ENCODE measurements around the gene CD244. TPM values are rescaled to one million over a fixed set of nuclear protein-coding genes. Genes with fewer than 3 reads are reported as not detected.
"Not testable (repeated sequence)": the region's sequence is repeated elsewhere in the genome, so short reads cannot be mapped to it uniquely, and the experiment has no call there.

The CD244 gene
- total RNA-seq, 2 donors from 2014 or later: 0.73 to 1.4 TPM

DNA sequence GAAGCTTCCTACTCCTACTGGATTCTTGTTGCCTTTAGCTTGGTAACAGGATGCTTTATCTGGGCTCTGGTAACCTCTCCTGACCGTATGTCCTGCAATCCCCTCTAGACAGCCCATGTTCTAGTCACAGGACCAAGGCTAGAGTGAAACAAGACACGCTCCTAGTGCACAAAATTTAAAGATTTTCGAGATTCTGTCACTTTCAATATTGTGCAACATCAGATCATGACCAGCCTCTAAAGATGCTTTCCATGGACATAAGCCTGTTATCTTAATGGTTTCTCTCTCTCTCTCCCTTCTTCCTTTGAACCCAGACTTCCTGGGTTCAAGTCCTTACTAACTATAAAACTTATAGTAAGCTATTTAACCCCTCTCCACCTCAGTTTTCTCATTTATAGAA, 68.3 kb downstream of the CD244 start:
- H3K4me3 Mint-ChIP-seq: peak overlapping the region; percentile 82
- peaks cover 43% of the 10 kb centered on the region for H3K4me1 Mint-ChIP-seq
- peak overlapping the region; percentile 98 for H3K27ac Mint-ChIP-seq
- ATAC-seq (no peak), DNase-seq (no peak)
- H3K36me3 Mint-ChIP-seq (ENCODE audit: low read depth): peaks cover 4% of the 10 kb centered on the region
- H3K27me3 Mint-ChIP-seq: no peaks in the 10 kb centered on the region
- no peaks in the 10 kb centered on the region for H3K9me3 ChIP-seq (ENCODE audit: control insufficient read depth, low read length, poor library complexity, severe bottlenecking)

GRCh38 chr1:160789702-160790611, 72.7 kb downstream of the CD244 start:
- DNase-seq: no peak
- Mint-ChIP-seq H3K4me1 (peaks cover 16% of the 10 kb centered on the region), H3K36me3 (ENCODE audit: low read depth) (no peaks in the 10 kb centered on the region), H3K27me3 (no peaks in the 10 kb centered on the region), H3K27ac (peak overlapping the region; percentile 10), H3K4me3 (no peak overlapping the region)
- no peaks in the 10 kb centered on the region for H3K9me3 ChIP-seq (ENCODE audit: control insufficient read depth, low read length, poor library complexity, severe bottlenecking)
- peak; percentile 83 for ATAC-seq

- no peak overlapping the region for H3K27ac Mint-ChIP-seq
- DNase-seq: no peak
- no peaks in the 10 kb centered on the region for H3K9me3 ChIP-seq (ENCODE audit: control insufficient read depth, low read length, poor library complexity, severe bottlenecking)
- H3K36me3 Mint-ChIP-seq (ENCODE audit: low read depth): no peaks in the 10 kb centered on the region
- H3K4me1 Mint-ChIP-seq: peaks cover 9% of the 10 kb centered on the region
- H3K4me3 Mint-ChIP-seq: no peak overlapping the region
- H3K27me3 Mint-ChIP-seq: no peaks in the 10 kb centered on the region
- ATAC-seq: no peak
Measured at GRCh38 chr1:160789051-160789701, 73.5 kb downstream of the CD244 start.

GRCh38 chr1:160782988-160783765, 79.5 kb downstream of the CD244 start:
- peaks cover 13% of the 10 kb centered on the region for H3K4me1 Mint-ChIP-seq
- not testable (repeated sequence) for H3K27me3 Mint-ChIP-seq; H3K36me3 Mint-ChIP-seq (ENCODE audit: low read depth); H3K9me3 ChIP-seq (ENCODE audit: control insufficient read depth, low read length, poor library complexity, severe bottlenecking); DNase-seq; ATAC-seq
- peak overlapping the region; percentile 21 for H3K4me3 Mint-ChIP-seq
- H3K27ac Mint-ChIP-seq: peak overlapping the region; percentile 87

GRCh38 chr1:160781914-160782689, 80.6 kb downstream of the CD244 start:
- no peak for DNase-seq
- Mint-ChIP-seq H3K27ac (peak overlapping the region; percentile 87), H3K4me1 (peaks cover 18% of the 10 kb centered on the region), H3K4me3 (peak overlapping the region; percentile 81), H3K36me3 (ENCODE audit: low read depth) (no peaks in the 10 kb centered on the region), H3K27me3 (no peaks in the 10 kb centered on the region)
- ATAC-seq: peak; percentile 81
- H3K9me3 ChIP-seq (ENCODE audit: control insufficient read depth, low read length, poor library complexity, severe bottlenecking): no peaks in the 10 kb centered on the region

DNA sequence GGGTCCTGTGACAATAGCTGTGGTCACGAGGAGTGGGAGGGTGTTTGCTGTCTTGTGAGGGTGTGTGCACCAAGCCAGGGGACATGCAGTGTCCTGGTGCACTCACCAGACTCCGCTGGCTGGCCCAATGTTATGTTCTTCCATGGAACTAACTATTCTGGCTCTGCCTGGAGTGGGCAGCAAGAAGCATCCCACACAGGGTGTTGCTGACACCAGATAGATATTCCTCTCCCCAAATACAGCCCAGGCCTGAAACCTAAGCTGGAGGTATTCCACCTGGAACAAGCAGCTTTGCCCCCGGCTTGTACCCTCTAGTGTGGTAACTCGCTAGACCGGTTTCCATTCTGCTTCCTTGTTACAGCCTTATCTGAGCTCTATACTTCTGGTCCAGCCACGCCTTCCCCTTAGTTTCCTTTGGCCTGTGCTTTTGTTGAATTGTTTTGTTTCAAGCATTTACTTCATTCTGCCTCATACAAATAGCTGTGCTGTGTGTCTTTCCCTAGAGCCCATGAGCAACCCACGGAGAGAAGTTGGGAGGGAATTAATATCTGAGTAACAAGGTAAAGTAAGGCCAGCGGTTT, 81.4 kb downstream of the CD244 start:
- H3K4me1 Mint-ChIP-seq: peaks cover 18% of the 10 kb centered on the region
- H3K9me3 ChIP-seq (ENCODE audit: control insufficient read depth, low read length, poor library complexity, severe bottlenecking): no peaks in the 10 kb centered on the region
- H3K27me3 Mint-ChIP-seq: no peaks in the 10 kb centered on the region
- no peaks in the 10 kb centered on the region for H3K36me3 Mint-ChIP-seq (ENCODE audit: low read depth)
- ATAC-seq (no peak), DNase-seq (no peak)
- H3K27ac Mint-ChIP-seq: peak overlapping the region; percentile 87
- H3K4me3 Mint-ChIP-seq: peak overlapping the region; percentile 81

GRCh38 chr1:160780398-160780755, 82.3 kb downstream of the CD244 start:
- Mint-ChIP-seq H3K27ac (no peak overlapping the region), H3K4me3 (no peak overlapping the region), H3K4me1 (peaks cover 18% of the 10 kb centered on the region), H3K36me3 (ENCODE audit: low read depth) (no peaks in the 10 kb centered on the region), H3K27me3 (no peaks in the 10 kb centered on the region)
- H3K9me3 ChIP-seq (ENCODE audit: control insufficient read depth, low read length, poor library complexity, severe bottlenecking): no peaks in the 10 kb centered on the region
- no peak for ATAC-seq
- no peak for DNase-seq

Other genes starting within 250 kb of the CD244 start
- 10 to 100 TPM; 67.8 to 70.6 TPM for gene SLAMF1, start 215.8 kb downstream of the CD244 start, total RNA-seq
- 100 to 1,000 TPM; 386 to 387 TPM for gene CD48, start 151.1 kb downstream of the CD244 start, total RNA-seq
- gene SLAMF7, start 123.6 kb downstream of the CD244 start, total RNA-seq: 1 to 10 TPM; 3.1 to 3.9 TPM
- gene LY9, start 66.7 kb downstream of the CD244 start, total RNA-seq: 100 to 1,000 TPM in 1 of 2 donors, 10 to 100 TPM in 1; 96.6 to 124 TPM
- not detected for gene ITLN1, start 22.3 kb upstream of the CD244 start, total RNA-seq
- not detected for gene ITLN2, start 91.9 kb upstream of the CD244 start, total RNA-seq
- 10 to 100 TPM; 13.5 to 23.6 TPM for gene F11R, start 158.3 kb upstream of the CD244 start, total RNA-seq
- 10 to 100 TPM; 45.5 to 45.7 TPM for gene TSTD1, start 176.1 kb upstream of the CD244 start, total RNA-seq
- gene USF1, start 183.1 kb upstream of the CD244 start, total RNA-seq: 10 to 100 TPM; 80.6 to 85.4 TPM
- gene ARHGAP30, start 207.0 kb upstream of the CD244 start, total RNA-seq: 100 to 1,000 TPM; 156 to 189 TPM
- gene NECTIN4, start 226.7 kb upstream of the CD244 start, total RNA-seq: not detected
- under 1 TPM in 1 of 2 donors, not detected in 1; 0.57 TPM for gene KLHDC9, start 235.5 kb upstream of the CD244 start, total RNA-seq